Measurements from ENCODE around the gene ATG2A. TPM values are rescaled to one million over a fixed set of nuclear protein-coding genes. Genes with fewer than 3 reads are reported as not detected.

ATG2A gene
- total RNA-seq, 1 donor from 2014 or later: 21.4 TPM

DNA sequence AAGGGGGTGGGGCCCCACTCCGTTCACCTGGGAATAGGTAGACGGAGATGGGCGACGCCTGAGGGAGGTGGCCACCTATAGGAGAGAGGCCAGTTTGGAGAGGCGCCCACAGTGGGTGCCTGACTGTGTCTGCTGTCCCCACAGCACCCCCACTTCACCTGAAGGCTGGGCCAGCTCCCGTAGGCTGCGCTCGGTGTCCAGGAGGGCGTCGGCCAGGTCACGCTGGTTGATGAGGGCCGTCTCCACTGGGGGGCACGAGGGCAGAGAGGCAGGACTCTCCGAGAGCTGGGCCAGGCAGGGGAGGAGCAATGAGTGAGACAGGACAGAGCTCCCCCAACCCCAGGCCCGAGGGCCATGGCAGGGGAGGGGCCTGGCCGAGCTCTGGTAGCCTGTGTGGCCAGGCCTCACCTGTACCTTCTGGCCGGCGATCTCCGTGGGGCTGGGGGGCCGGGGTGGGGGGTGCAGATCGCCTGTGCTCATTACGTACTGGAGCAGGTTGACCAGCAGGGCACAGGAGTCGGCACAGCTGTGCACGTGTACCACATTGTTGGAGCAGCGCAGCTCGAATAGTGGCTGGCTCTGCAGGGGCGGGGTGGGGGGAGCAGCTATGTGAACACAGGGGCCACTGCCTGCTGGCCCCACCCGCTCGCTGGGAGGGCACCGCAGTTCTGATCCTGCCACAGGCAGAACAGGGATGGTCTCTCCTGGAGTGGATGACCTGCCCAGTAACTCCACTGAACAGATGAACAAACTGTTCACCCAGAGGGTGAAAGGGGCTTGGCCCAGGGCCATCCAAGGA is 14.7 kb downstream of the ATG2A start:
- Histone ChIP-seq H3K9me3 (ENCODE audit: insufficient read depth, low read depth, low read length) (no peaks in the 10 kb centered on the region), H3K27me3 (ENCODE audit: insufficient read depth, low read length) (no peaks in the 10 kb centered on the region), H3K4me3 (ENCODE audit: insufficient read depth, low read depth, low read length) (no peak overlapping the region), H3K4me1 (ENCODE audit: insufficient read depth, low read length) (peaks cover 3% of the 10 kb centered on the region), H3K9ac (ENCODE audit: low read length) (no peak overlapping the region), H3K36me3 (ENCODE audit: insufficient read depth, low read length) (no peaks in the 10 kb centered on the region), H4K20me1 (ENCODE audit: insufficient read depth, low read length) (no peaks in the 10 kb centered on the region), H3K27ac (ENCODE audit: low read depth, low read length) (no peak overlapping the region), H2AFZ (ENCODE audit: low read depth, low read length) (no peak overlapping the region), H3K79me2 (ENCODE audit: insufficient read depth, low read length) (no peaks in the 10 kb centered on the region), H3K4me2 (ENCODE audit: low read length) (no peak overlapping the region)
- no peak for DNase-seq (ENCODE audit: low read depth)
- Mint-ChIP-seq H3K4me1 (ENCODE audit: low read depth, unreplicated experiment) (no peaks in the 10 kb centered on the region), H3K27ac (ENCODE audit: unreplicated experiment) (no peak overlapping the region), H3K27me3 (ENCODE audit: low read depth, unreplicated experiment) (no peaks in the 10 kb centered on the region), H3K4me3 (ENCODE audit: unreplicated experiment) (no peak overlapping the region), H3K9me3 (ENCODE audit: unreplicated experiment) (no peaks in the 10 kb centered on the region), H3K36me3 (ENCODE audit: low read depth, unreplicated experiment) (peaks cover 13% of the 10 kb centered on the region)
- no peak for FAIRE-seq
- no peak for TF ChIP-seq EZH2 (IDR thresholded peaks at IDR 0.05; ENCODE audit: insufficient read depth, low read length)
- TF ChIP-seq, protein P1, sequence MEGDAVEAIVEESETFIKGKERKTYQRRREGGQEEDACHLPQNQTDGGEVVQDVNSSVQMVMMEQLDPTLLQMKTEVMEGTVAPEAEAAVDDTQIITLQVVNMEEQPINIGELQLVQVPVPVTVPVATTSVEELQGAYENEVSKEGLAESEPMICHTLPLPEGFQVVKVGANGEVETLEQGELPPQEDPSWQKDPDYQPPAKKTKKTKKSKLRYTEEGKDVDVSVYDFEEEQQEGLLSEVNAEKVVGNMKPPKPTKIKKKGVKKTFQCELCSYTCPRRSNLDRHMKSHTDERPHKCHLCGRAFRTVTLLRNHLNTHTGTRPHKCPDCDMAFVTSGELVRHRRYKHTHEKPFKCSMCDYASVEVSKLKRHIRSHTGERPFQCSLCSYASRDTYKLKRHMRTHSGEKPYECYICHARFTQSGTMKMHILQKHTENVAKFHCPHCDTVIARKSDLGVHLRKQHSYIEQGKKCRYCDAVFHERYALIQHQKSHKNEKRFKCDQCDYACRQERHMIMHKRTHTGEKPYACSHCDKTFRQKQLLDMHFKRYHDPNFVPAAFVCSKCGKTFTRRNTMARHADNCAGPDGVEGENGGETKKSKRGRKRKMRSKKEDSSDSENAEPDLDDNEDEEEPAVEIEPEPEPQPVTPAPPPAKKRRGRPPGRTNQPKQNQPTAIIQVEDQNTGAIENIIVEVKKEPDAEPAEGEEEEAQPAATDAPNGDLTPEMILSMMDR (IDR thresholded peaks at IDR 0.05; ENCODE audit: insufficient read depth, low read depth, low read length): no peak

DNA sequence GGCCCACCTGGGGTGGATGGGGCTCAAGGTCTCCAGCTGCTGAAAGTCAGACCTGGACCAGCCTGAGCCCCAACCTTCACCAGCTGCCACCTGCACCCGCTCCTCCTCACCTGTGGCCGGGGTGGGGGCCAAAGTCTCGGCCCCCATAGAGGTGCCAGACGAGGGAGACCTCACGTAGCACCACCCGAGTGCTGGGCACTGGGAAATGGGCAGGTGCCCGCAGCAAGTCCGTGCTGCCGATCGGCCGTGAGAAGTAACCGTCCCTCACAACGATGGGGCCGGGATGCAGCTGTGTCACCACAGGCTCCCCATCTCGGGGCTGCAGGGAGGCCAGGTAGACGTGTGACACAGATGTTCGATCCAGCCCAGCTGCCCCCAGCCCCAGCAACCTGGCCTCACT is 16.2 kb downstream of the ATG2A start:
- TF ChIP-seq, protein P1 (IDR thresholded peaks at IDR 0.05; ENCODE audit: insufficient read depth, low read depth, low read length): no peak
- no peak for TF ChIP-seq EZH2 (IDR thresholded peaks at IDR 0.05; ENCODE audit: insufficient read depth, low read length)
- H3K36me3 ChIP-seq (ENCODE audit: insufficient read depth, low read length): peaks cover 4% of the 10 kb centered on the region
- no peak for DNase-seq (ENCODE audit: low read depth)
- H3K79me2 ChIP-seq (ENCODE audit: insufficient read depth, low read length): no peaks in the 10 kb centered on the region
- peaks cover 3% of the 10 kb centered on the region for H3K4me1 ChIP-seq (ENCODE audit: insufficient read depth, low read length)
- no peaks in the 10 kb centered on the region for H3K9me3 Mint-ChIP-seq (ENCODE audit: unreplicated experiment)
- no peak overlapping the region for H2AFZ ChIP-seq (ENCODE audit: low read depth, low read length)
- no peak overlapping the region for H3K9ac ChIP-seq (ENCODE audit: low read length)
- H3K4me1 Mint-ChIP-seq (ENCODE audit: low read depth, unreplicated experiment): no peaks in the 10 kb centered on the region
- no peak overlapping the region for H3K4me3 ChIP-seq (ENCODE audit: insufficient read depth, low read depth, low read length)
- H3K27me3 Mint-ChIP-seq (ENCODE audit: low read depth, unreplicated experiment): no peaks in the 10 kb centered on the region
- no peaks in the 10 kb centered on the region for H3K9me3 ChIP-seq (ENCODE audit: insufficient read depth, low read depth, low read length)
- H3K4me3 Mint-ChIP-seq (ENCODE audit: unreplicated experiment): no peak overlapping the region
- H3K36me3 Mint-ChIP-seq (ENCODE audit: low read depth, unreplicated experiment): peaks cover 13% of the 10 kb centered on the region
- no peaks in the 10 kb centered on the region for H3K27me3 ChIP-seq (ENCODE audit: insufficient read depth, low read length)
- no peak overlapping the region for H3K27ac ChIP-seq (ENCODE audit: low read depth, low read length)
- no peak for FAIRE-seq
- no peaks in the 10 kb centered on the region for H4K20me1 ChIP-seq (ENCODE audit: insufficient read depth, low read length)
- H3K4me2 ChIP-seq (ENCODE audit: low read length): no peak overlapping the region
- no peak overlapping the region for H3K27ac Mint-ChIP-seq (ENCODE audit: unreplicated experiment)

DNA sequence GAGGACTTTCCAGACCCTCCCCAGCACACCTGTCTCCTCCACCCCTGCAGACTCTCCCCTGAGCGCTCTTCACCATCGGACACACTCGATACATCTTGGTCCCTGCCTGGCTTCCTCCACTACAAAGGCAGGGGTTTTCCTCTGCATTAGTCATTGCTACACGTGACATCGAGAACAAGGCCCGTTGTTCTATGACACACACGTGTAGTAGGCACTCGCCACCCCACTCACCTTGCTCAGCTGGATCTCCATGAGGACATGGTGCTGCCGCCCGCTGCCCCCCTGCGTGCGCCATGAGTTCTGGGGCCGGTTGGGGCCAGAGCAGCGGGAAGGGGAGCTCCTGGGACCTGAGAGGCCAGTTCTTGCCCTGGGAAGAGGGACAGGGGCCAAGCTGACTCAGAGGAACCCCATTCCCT is 16.7 kb downstream of the ATG2A start:
- H3K27ac ChIP-seq (ENCODE audit: low read depth, low read length): no peak overlapping the region
- no peaks in the 10 kb centered on the region for H3K27me3 Mint-ChIP-seq (ENCODE audit: low read depth, unreplicated experiment)
- no peak overlapping the region for H3K4me3 Mint-ChIP-seq (ENCODE audit: unreplicated experiment)
- no peak overlapping the region for H3K4me3 ChIP-seq (ENCODE audit: insufficient read depth, low read depth, low read length)
- DNase-seq (ENCODE audit: low read depth) (no peak), FAIRE-seq (no peak)
- peaks cover 11% of the 10 kb centered on the region for H3K36me3 Mint-ChIP-seq (ENCODE audit: low read depth, unreplicated experiment)
- H3K27ac Mint-ChIP-seq (ENCODE audit: unreplicated experiment): no peak overlapping the region
- TF ChIP-seq, protein P1 (IDR thresholded peaks at IDR 0.05; ENCODE audit: insufficient read depth, low read depth, low read length): no peak
- TF ChIP-seq EZH2 (IDR thresholded peaks at IDR 0.05; ENCODE audit: insufficient read depth, low read length): no peak
- no peaks in the 10 kb centered on the region for H3K4me1 Mint-ChIP-seq (ENCODE audit: low read depth, unreplicated experiment)
- no peaks in the 10 kb centered on the region for H3K27me3 ChIP-seq (ENCODE audit: insufficient read depth, low read length)
- H3K36me3 ChIP-seq (ENCODE audit: insufficient read depth, low read length): peaks cover 4% of the 10 kb centered on the region
- H3K9ac ChIP-seq (ENCODE audit: low read length): no peak overlapping the region
- H4K20me1 ChIP-seq (ENCODE audit: insufficient read depth, low read length): no peaks in the 10 kb centered on the region
- no peak overlapping the region for H2AFZ ChIP-seq (ENCODE audit: low read depth, low read length)
- H3K4me2 ChIP-seq (ENCODE audit: low read length): no peak overlapping the region
- peaks cover 3% of the 10 kb centered on the region for H3K4me1 ChIP-seq (ENCODE audit: insufficient read depth, low read length)
- H3K9me3 ChIP-seq (ENCODE audit: insufficient read depth, low read depth, low read length): no peaks in the 10 kb centered on the region
- H3K9me3 Mint-ChIP-seq (ENCODE audit: unreplicated experiment): no peaks in the 10 kb centered on the region
- no peaks in the 10 kb centered on the region for H3K79me2 ChIP-seq (ENCODE audit: insufficient read depth, low read length)

Data from astrocyte (in vitro differentiated cells and primary cell).